ENCODE measurements around the gene TNNI3.

DNA sequence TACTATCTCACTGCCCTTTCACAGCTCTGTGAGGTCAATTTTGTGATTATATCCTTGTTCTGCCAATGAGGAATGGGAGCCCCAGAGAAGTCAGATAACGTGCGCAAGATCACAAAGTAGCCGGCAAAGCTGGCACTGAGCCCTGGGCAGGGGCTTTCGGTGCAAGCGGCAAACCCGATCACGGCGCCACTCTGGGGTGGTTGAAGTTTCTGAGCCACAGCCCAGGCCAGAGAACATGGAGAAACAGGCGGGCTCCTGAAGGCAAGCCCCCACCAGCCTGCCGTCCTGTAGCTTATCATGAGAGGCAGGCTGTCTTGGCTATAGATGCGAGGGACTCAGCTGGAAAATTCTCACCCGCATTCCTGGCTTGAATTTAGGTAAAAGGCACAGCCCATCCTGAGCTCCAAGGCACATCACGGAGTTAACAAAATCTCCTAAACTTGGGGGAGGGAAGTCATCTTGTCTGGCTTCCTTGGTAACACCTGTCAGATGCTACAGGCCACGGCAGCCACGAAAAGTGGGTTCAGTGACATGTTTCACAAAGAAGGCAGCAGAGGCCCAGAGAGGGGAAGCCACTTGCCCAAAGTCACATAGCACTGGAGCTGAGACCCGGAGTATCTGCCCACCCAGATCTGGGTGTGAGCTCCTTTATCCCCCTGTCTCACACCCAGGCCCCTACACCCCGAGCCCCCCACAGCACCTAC lies 21.0 kb downstream of the TNNI3 start:
- TF ChIP-seq, protein P1, sequence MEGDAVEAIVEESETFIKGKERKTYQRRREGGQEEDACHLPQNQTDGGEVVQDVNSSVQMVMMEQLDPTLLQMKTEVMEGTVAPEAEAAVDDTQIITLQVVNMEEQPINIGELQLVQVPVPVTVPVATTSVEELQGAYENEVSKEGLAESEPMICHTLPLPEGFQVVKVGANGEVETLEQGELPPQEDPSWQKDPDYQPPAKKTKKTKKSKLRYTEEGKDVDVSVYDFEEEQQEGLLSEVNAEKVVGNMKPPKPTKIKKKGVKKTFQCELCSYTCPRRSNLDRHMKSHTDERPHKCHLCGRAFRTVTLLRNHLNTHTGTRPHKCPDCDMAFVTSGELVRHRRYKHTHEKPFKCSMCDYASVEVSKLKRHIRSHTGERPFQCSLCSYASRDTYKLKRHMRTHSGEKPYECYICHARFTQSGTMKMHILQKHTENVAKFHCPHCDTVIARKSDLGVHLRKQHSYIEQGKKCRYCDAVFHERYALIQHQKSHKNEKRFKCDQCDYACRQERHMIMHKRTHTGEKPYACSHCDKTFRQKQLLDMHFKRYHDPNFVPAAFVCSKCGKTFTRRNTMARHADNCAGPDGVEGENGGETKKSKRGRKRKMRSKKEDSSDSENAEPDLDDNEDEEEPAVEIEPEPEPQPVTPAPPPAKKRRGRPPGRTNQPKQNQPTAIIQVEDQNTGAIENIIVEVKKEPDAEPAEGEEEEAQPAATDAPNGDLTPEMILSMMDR (IDR thresholded peaks at IDR 0.05): no peak
- TF ChIP-seq POLR2A (IDR thresholded peaks at IDR 0.05): no peak
